Measurements from ENCODE around the gene MEMO1.

DNA sequence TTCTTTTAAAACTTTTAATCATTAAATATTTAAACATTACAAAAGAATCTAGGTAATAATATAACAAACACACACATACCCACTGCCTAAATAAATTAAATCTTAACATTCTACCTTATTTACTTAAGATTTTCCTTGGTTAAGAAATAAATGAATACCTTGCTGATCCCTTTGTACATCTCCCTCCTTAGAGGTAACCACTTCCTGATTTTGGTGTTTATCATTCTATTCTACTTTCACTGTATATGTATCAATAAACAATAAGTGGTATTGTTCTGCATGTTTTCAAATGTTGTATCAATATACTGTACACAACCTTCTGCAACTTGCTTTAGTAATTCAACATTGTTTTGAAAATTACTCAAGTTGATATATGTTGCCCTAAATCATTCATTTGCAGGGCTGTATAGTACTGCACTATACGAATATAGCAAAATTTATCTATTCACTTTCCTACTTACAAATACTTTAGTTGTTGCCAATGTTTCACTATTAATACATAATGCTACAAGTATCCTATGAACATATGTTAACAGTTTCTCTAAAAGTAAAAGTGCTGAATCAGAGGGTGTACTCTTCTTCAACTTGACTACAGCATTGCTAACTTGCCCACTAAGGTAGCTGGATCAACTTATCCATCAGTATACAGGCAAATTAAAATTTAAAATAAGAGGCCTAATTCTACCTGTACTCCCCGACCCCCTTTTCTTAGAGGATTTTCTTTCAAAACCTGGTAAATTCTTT lies 65.8 kb downstream of the MEMO1 start:
- TF ChIP-seq RXRA (IDR thresholded peaks at IDR 0.05; ENCODE audit: borderline replicate concordance, low read depth) (no peak), CHD2 (IDR thresholded peaks at IDR 0.05; ENCODE audit: low read length, partially characterized antibody) (no peak), GABPA (IDR thresholded peaks at IDR 0.05; ENCODE audit: low read depth) (no peak), YY1 (IDR thresholded peaks at IDR 0.05; ENCODE audit: low read depth) (no peak), NRF1 (IDR thresholded peaks at IDR 0.05; ENCODE audit: low read depth, low read length) (no peak), EZH2phosphoT487 (IDR thresholded peaks at IDR 0.05; ENCODE audit: borderline replicate concordance, low read depth) (no peak), ELF1 (IDR thresholded peaks at IDR 0.05) (no peak), SMC3 (IDR thresholded peaks at IDR 0.05; ENCODE audit: low read depth, low read length) (no peak), EP300 (IDR thresholded peaks at IDR 0.05; ENCODE audit: borderline replicate concordance in 1 of 2, low read depth in 1 of 2, low read length in 1 of 2) (no peak)
- TF ChIP-seq, protein P1, sequence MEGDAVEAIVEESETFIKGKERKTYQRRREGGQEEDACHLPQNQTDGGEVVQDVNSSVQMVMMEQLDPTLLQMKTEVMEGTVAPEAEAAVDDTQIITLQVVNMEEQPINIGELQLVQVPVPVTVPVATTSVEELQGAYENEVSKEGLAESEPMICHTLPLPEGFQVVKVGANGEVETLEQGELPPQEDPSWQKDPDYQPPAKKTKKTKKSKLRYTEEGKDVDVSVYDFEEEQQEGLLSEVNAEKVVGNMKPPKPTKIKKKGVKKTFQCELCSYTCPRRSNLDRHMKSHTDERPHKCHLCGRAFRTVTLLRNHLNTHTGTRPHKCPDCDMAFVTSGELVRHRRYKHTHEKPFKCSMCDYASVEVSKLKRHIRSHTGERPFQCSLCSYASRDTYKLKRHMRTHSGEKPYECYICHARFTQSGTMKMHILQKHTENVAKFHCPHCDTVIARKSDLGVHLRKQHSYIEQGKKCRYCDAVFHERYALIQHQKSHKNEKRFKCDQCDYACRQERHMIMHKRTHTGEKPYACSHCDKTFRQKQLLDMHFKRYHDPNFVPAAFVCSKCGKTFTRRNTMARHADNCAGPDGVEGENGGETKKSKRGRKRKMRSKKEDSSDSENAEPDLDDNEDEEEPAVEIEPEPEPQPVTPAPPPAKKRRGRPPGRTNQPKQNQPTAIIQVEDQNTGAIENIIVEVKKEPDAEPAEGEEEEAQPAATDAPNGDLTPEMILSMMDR (IDR thresholded peaks at IDR 0.05), result no peak
